Neural progenitor cell (in vitro differentiated cells): ENCODE measurements around the gene SPACA9. TPM values are rescaled to one million over a fixed set of nuclear protein-coding genes. Genes with fewer than 3 reads are reported as not detected.

Source experiments
- DNase-seq: peaks from one replicate; pipeline ENCODE4 v3.0.0-alpha.2; 2016; ENCODE audit warnings: low spot score
- H2AFZ ChIP-seq: fragments of 200-600 bp; sonication (generic); replicated peaks from 2 replicates; pipeline ENCODE4 v1.6.1; 2016; ENCODE audit warnings: antibody characterized with exemption
- H3F3A ChIP-seq: fragments of 200-600 bp; sonication (generic); 2 replicates; pipeline ENCODE4 v1.6.1; 2016; ENCODE audit warnings: antibody characterized with exemption, low read depth
- H3K27ac ChIP-seq: fragments of 200-600 bp; sonication (generic); 2 replicates; pipeline ENCODE4 v1.5.1; 2016; ENCODE audit warnings: mild to moderate bottlenecking
- H3K27me3 ChIP-seq: fragments of 200-600 bp; sonication (generic); 2 replicates; pipeline ENCODE4 v1.6.1; 2016; ENCODE audit warnings: mild to moderate bottlenecking, moderate library complexity
- H3K36me3 ChIP-seq: fragments of 200-600 bp; sonication (generic); 2 replicates; pipeline ENCODE4 v1.5.1; 2016
- H3K4me1 ChIP-seq: fragments of 200-600 bp; sonication (generic); 2 replicates; pipeline ENCODE4 v1.6.1; 2016; ENCODE audit warnings: mixed run types
- H3K4me2 ChIP-seq: fragments of 200-600 bp; sonication (generic); 2 replicates; pipeline ENCODE4 v1.6.1; 2016
- H3K4me3 ChIP-seq: fragments of 200-600 bp; sonication (generic); 2 replicates; pipeline ENCODE4 v1.5.1; 2016
- H3K79me2 ChIP-seq: fragments of 200-600 bp; sonication (generic); 2 replicates; pipeline ENCODE4 v1.6.1; 2016; ENCODE audit warnings: low read depth
- H3K9ac ChIP-seq: fragments of 200-600 bp; sonication (generic); 2 replicates; pipeline ENCODE4 v1.6.1; 2016
- H3K9me3 ChIP-seq: fragments of 200-600 bp; sonication (generic); 2 replicates; pipeline ENCODE4 v1.5.1; 2016; ENCODE audit warnings: low read depth
- H4K20me1 ChIP-seq: fragments of 200-600 bp; sonication (generic); 2 replicates; pipeline ENCODE4 v1.6.1; 2016; ENCODE audit warnings: low read depth
- H3K27ac Mint-ChIP-seq: 3 replicates; pipeline ENCODE4 v1.8.0; 2021; ENCODE audit warnings: mixed read lengths
- H3K27me3 Mint-ChIP-seq: 2 replicates; pipeline ENCODE4 v1.8.0; 2022; ENCODE audit warnings: low read depth, mild to moderate bottlenecking, inconsistent platforms, moderate library complexity, mixed read lengths; ENCODE audit not compliant: insufficient read depth
- H3K36me3 Mint-ChIP-seq: 3 replicates; pipeline ENCODE4 v1.8.0; 2021; ENCODE audit warnings: mixed read lengths
- H3K4me1 Mint-ChIP-seq: 3 replicates; pipeline ENCODE4 v1.8.0; 2021; ENCODE audit warnings: mixed read lengths
- H3K4me3 Mint-ChIP-seq: 3 replicates; pipeline ENCODE4 v1.8.0; 2021; ENCODE audit warnings: mild to moderate bottlenecking, moderate library complexity, mixed read lengths
- H3K9me3 Mint-ChIP-seq: 3 replicates; pipeline ENCODE4 v1.8.0; 2020; ENCODE audit warnings: mixed read lengths
- CTCF ChIP-seq: fragments of 200-600 bp; sonication (generic); IDR thresholded peaks from 2 replicates; pipeline ENCODE4 v1.5.1; 2017; ENCODE audit warnings: antibody characterized with exemption, mild to moderate bottlenecking
- EZH2 ChIP-seq: fragments of 200-600 bp; sonication (generic); IDR thresholded peaks from 2 replicates; pipeline ENCODE4 v1.6.1; 2017; ENCODE audit warnings: antibody characterized with exemption, mild to moderate bottlenecking, moderate library complexity
- EZH2phosphoT487 ChIP-seq: fragments of 200-600 bp; sonication (generic); IDR thresholded peaks from 2 replicates; pipeline ENCODE4 v1.6.1; 2017; ENCODE audit warnings: antibody characterized with exemption
- total RNA-seq: library from RNA; depleted of rRNA; stranded (reverse); fragments of >200 nt; gene quantifications from 2 replicates; pipeline ENCODE4 v1.2.3, GENCODE V29; 2015; ENCODE audit warnings: low replicate concordance

SPACA9 gene
- total RNA-seq, 1 donor from 2014 or later = 1.9 TPM

- H3K36me3 ChIP-seq = no peaks in the 10 kb centered on the region
- H3K4me3 ChIP-seq = no peak overlapping the region
- H3K9me3 Mint-ChIP-seq = no peaks in the 10 kb centered on the region
- H3K27me3 ChIP-seq = no peaks in the 10 kb centered on the region
- H3K4me2 ChIP-seq = no peak overlapping the region
- no peaks in the 10 kb centered on the region for H4K20me1 ChIP-seq
- H3K79me2 ChIP-seq = no peaks in the 10 kb centered on the region
- H3K4me1 Mint-ChIP-seq = no peaks in the 10 kb centered on the region
- H3K27ac Mint-ChIP-seq = no peak overlapping the region
- TF ChIP-seq EZH2phosphoT487 (no peak), EZH2 (no peak), CTCF (no peak)
- H3K4me1 ChIP-seq = no peaks in the 10 kb centered on the region
- no peak for DNase-seq
- no peak overlapping the region for H2AFZ ChIP-seq
- peaks cover 3% of the 10 kb centered on the region for H3K27me3 Mint-ChIP-seq
- no peak overlapping the region for H3K9ac ChIP-seq
- H3K27ac ChIP-seq = no peak overlapping the region
- H3F3A ChIP-seq = no peaks in the 10 kb centered on the region
- H3K4me3 Mint-ChIP-seq = no peak overlapping the region
- H3K9me3 ChIP-seq = no peaks in the 10 kb centered on the region
- H3K36me3 Mint-ChIP-seq = peaks cover 12% of the 10 kb centered on the region
Observed at GRCh38 chr9:132892400-132892799, 13.7 kb downstream of the SPACA9 start.

GRCh38 chr9:132894346-132894745 lies 15.6 kb downstream of the SPACA9 start:
- Mint-ChIP-seq H3K4me1 (no peaks in the 10 kb centered on the region), H3K9me3 (no peaks in the 10 kb centered on the region), H3K4me3 (no peak overlapping the region), H3K27me3 (peaks cover 3% of the 10 kb centered on the region), H3K36me3 (peaks cover 14% of the 10 kb centered on the region), H3K27ac (no peak overlapping the region)
- Histone ChIP-seq H3K79me2 (no peaks in the 10 kb centered on the region), H3K9ac (no peak overlapping the region), H3K4me3 (no peak overlapping the region), H3K27ac (no peak overlapping the region), H3K4me2 (no peak overlapping the region), H3F3A (no peaks in the 10 kb centered on the region), H2AFZ (no peak overlapping the region), H3K4me1 (no peaks in the 10 kb centered on the region), H3K27me3 (no peaks in the 10 kb centered on the region), H3K9me3 (no peaks in the 10 kb centered on the region), H4K20me1 (no peaks in the 10 kb centered on the region), H3K36me3 (no peaks in the 10 kb centered on the region)
- TF ChIP-seq EZH2 (no peak), EZH2phosphoT487 (no peak), CTCF (no peak)
- DNase-seq = no peak

- no peak overlapping the region for H3K4me3 Mint-ChIP-seq
- H3K4me1 Mint-ChIP-seq = no peaks in the 10 kb centered on the region
- Histone ChIP-seq H4K20me1 (no peaks in the 10 kb centered on the region), H3K36me3 (no peaks in the 10 kb centered on the region), H3K4me3 (no peak overlapping the region), H2AFZ (no peak overlapping the region), H3K4me1 (no peaks in the 10 kb centered on the region), H3K9me3 (no peaks in the 10 kb centered on the region), H3K4me2 (no peak overlapping the region), H3K79me2 (no peaks in the 10 kb centered on the region), H3K9ac (no peak overlapping the region), H3K27me3 (no peaks in the 10 kb centered on the region), H3F3A (no peaks in the 10 kb centered on the region), H3K27ac (no peak overlapping the region)
- H3K9me3 Mint-ChIP-seq = no peaks in the 10 kb centered on the region
- H3K36me3 Mint-ChIP-seq = peaks cover 14% of the 10 kb centered on the region
- no peak overlapping the region for H3K27ac Mint-ChIP-seq
- DNase-seq = no peak
- TF ChIP-seq EZH2phosphoT487 = no peak
- no peak for TF ChIP-seq EZH2
- no peak for TF ChIP-seq CTCF
- H3K27me3 Mint-ChIP-seq = peaks cover 3% of the 10 kb centered on the region
Observed at GRCh38 chr9:132894862-132895835, 16.5 kb downstream of the SPACA9 start.
